ENCODE data around the gene SPATA2L.

SPATA2L gene

DNA sequence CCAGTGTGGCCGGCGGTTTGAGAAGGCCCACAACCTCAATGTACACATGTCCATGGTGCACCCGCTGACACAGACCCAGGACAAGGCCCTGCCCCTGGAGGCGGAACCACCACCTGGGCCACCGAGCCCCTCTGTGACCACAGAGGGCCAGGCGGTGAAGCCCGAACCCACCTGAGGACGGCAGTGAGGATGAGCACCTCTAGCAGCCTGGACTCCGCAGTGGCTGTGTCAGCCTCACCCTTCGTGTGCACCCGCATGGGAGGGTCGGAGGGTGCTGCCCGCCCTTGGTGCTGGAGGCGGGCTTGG lies 36.5 kb upstream of the SPATA2L start:
- no peak overlapping the region for H3K4me3 ChIP-seq (ENCODE audit: insufficient read depth, low read length, poor library complexity, severe bottlenecking)
- H3K4me2 ChIP-seq (ENCODE audit: low read depth, low read length, poor library complexity, severe bottlenecking): no peak overlapping the region
- H3K36me3 ChIP-seq (ENCODE audit: low read length): peaks cover 14% of the 10 kb centered on the region; the same call in 1 of the 2 replicates
- no peak overlapping the region for H2AFZ ChIP-seq (ENCODE audit: low read depth, low read length, severe bottlenecking)
- H3K79me2 ChIP-seq (ENCODE audit: insufficient read depth, low read length): no peaks in the 10 kb centered on the region
- TF ChIP-seq EZH2phosphoT487 (conservative IDR thresholded peaks at IDR 0.05; ENCODE audit: low read length): no peak
- TF ChIP-seq, protein P1, sequence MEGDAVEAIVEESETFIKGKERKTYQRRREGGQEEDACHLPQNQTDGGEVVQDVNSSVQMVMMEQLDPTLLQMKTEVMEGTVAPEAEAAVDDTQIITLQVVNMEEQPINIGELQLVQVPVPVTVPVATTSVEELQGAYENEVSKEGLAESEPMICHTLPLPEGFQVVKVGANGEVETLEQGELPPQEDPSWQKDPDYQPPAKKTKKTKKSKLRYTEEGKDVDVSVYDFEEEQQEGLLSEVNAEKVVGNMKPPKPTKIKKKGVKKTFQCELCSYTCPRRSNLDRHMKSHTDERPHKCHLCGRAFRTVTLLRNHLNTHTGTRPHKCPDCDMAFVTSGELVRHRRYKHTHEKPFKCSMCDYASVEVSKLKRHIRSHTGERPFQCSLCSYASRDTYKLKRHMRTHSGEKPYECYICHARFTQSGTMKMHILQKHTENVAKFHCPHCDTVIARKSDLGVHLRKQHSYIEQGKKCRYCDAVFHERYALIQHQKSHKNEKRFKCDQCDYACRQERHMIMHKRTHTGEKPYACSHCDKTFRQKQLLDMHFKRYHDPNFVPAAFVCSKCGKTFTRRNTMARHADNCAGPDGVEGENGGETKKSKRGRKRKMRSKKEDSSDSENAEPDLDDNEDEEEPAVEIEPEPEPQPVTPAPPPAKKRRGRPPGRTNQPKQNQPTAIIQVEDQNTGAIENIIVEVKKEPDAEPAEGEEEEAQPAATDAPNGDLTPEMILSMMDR (IDR thresholded peaks at IDR 0.05; ENCODE audit: insufficient read depth, low read length, poor library complexity, severe bottlenecking): no peak
- H3K9me3 ChIP-seq (ENCODE audit: insufficient read depth, low read length): no peaks in the 10 kb centered on the region
- no peaks in the 10 kb centered on the region for H3K9me2 ChIP-seq (replicated peaks; ENCODE audit: insufficient read depth, low read length)
- H4K20me1 ChIP-seq (ENCODE audit: low read depth, low read length): 0 out of 2 replicates have a peak, but pooled peaks cover 2% of the 10 kb centered on the region
- H3F3A ChIP-seq (ENCODE audit: insufficient read depth): peaks cover 12% of the 10 kb centered on the region
- no peak overlapping the region for H3K27ac ChIP-seq (ENCODE audit: low read depth, low read length)
- no peaks in the 10 kb centered on the region for H3K27me3 ChIP-seq (ENCODE audit: low read length)
- H3K9ac ChIP-seq (ENCODE audit: low read length): no peak overlapping the region

DNA sequence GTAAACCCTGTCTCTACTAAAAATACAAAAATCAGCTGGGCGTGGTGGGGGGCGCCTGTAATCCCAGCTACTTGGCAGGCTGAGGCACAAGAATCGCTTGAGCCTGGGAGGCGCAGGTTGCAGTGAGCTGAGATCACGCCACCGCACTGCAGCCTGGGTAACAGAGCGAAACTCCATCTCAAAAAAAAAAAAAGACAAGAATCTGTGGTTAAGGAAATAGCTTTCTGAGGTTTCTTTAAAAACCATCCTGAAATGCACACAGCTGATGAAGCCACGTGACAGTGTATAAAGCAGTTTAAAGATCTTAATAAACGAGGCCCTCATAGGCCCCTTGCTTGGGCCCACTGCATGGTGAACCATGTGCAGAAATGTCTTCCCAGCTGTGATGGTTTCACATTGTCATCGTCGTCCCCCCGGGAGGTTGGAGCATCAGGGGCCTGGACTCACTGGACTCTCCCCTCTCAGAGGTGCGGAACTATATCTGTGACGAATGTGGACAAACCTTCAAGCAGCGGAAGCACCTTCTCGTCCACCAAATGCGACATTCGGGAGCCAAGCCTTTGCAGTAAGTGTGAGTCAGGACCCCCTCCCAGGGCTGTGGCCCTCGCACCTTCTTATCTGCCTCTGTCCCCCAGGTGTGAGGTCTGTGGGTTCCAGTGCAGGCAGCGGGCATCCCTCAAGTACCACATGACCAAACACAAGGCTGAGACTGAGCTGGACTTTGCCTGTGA lies 36.0 kb upstream of the SPATA2L start:
- Histone ChIP-seq H3K9me2 (replicated peaks; ENCODE audit: insufficient read depth, low read length) (no peaks in the 10 kb centered on the region), H3K27ac (ENCODE audit: low read depth, low read length) (no peak overlapping the region), H3K4me2 (ENCODE audit: low read depth, low read length, poor library complexity, severe bottlenecking) (no peak overlapping the region), H3K4me3 (ENCODE audit: insufficient read depth, low read length, poor library complexity, severe bottlenecking) (no peak overlapping the region), H3K36me3 (ENCODE audit: low read length) (peaks cover 14% of the 10 kb centered on the region; the same call in 1 of the 2 replicates), H3K9ac (ENCODE audit: low read length) (no peak overlapping the region), H3K79me2 (ENCODE audit: insufficient read depth, low read length) (no peaks in the 10 kb centered on the region), H4K20me1 (ENCODE audit: low read depth, low read length) (0 out of 2 replicates have a peak, but pooled peaks cover 2% of the 10 kb centered on the region), H3K9me3 (ENCODE audit: insufficient read depth, low read length) (no peaks in the 10 kb centered on the region), H3F3A (ENCODE audit: insufficient read depth) (peaks cover 9% of the 10 kb centered on the region), H2AFZ (ENCODE audit: low read depth, low read length, severe bottlenecking) (no peak overlapping the region), H3K27me3 (ENCODE audit: low read length) (no peaks in the 10 kb centered on the region)
- no peak for TF ChIP-seq EZH2phosphoT487 (conservative IDR thresholded peaks at IDR 0.05; ENCODE audit: low read length)
- TF ChIP-seq, protein P1 (IDR thresholded peaks at IDR 0.05; ENCODE audit: insufficient read depth, low read length, poor library complexity, severe bottlenecking): no peak

DNA sequence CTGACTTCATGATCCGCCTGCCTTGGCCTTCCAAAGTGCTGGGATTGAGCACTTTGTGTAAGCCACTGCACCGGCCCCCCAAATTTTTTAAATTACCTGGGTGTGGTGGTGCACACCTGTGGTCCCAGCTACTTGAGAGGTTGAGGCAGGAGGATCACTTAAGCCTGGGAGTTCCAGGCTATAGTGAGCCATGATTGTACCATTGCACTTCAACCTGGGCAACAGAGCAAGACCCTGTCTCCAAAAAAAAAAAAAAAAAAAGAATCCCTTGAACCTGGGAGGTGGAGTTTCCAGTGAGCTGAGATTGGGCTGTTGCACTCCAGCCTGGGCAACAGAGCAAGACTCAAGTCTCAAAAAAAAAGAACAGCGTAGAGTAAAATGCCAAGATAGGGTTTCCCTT lies 35.0 kb upstream of the SPATA2L start:
- Histone ChIP-seq H3K4me3 (ENCODE audit: insufficient read depth, low read length, poor library complexity, severe bottlenecking) (no peak overlapping the region), H2AFZ (ENCODE audit: low read depth, low read length, severe bottlenecking) (no peak overlapping the region), H3K4me2 (ENCODE audit: low read depth, low read length, poor library complexity, severe bottlenecking) (no peak overlapping the region), H3K27me3 (ENCODE audit: low read length) (no peaks in the 10 kb centered on the region), H3F3A (ENCODE audit: insufficient read depth) (peaks cover 9% of the 10 kb centered on the region; the same call in 1 of the 2 replicates), H4K20me1 (ENCODE audit: low read depth, low read length) (0 out of 2 replicates have a peak, but pooled peaks cover 2% of the 10 kb centered on the region), H3K36me3 (ENCODE audit: low read length) (peaks cover 14% of the 10 kb centered on the region; the same call in 1 of the 2 replicates), H3K27ac (ENCODE audit: low read depth, low read length) (no peak overlapping the region), H3K9me3 (ENCODE audit: insufficient read depth, low read length) (no peaks in the 10 kb centered on the region), H3K79me2 (ENCODE audit: insufficient read depth, low read length) (no peaks in the 10 kb centered on the region), H3K9me2 (replicated peaks; ENCODE audit: insufficient read depth, low read length) (no peaks in the 10 kb centered on the region), H3K9ac (ENCODE audit: low read length) (no peak overlapping the region)
- TF ChIP-seq EZH2phosphoT487 (conservative IDR thresholded peaks at IDR 0.05; ENCODE audit: low read length): no peak
- TF ChIP-seq, protein P1 (IDR thresholded peaks at IDR 0.05; ENCODE audit: insufficient read depth, low read length, poor library complexity, severe bottlenecking): no peak
